ENCODE results near the gene FRMD8. TPM values are rescaled to one million over a fixed set of nuclear protein-coding genes. Genes with fewer than 3 reads are reported as not detected.

FRMD8 gene
- total and polyA plus RNA-seq, 9 of the 15 experiments (the other 6 are each of a cell fraction or from before 2014, with no cell fraction given): 4.5 to 54.5 (median 15.8) TPM

- TF ChIP-seq E2F6 (IDR thresholded peaks at IDR 0.05; ENCODE audit: borderline replicate concordance in 1 of 2, extremely low read depth in 1 of 2, insufficient read depth in 1 of 2, insufficient read length in 1 of 2, low read depth in 1 of 2, low read length in 1 of 2, poor library complexity in 1 of 2, severe bottlenecking in 1 of 2) (peak in 1 of 2 experiments; percentile 44), RNF219 (CRISPR knock-in tag; IDR thresholded peaks at IDR 0.05) (no peak), SMARCE1 (IDR thresholded peaks at IDR 0.05) (peak; percentile 97), SLC30A9 (CRISPR knock-in tag; IDR thresholded peaks at IDR 0.05) (no peak), HNRNPLL (IDR thresholded peaks at IDR 0.05; ENCODE audit: low read depth, low read length, poor library complexity, severe bottlenecking) (peak; percentile 75), NFE2L1 (tag; IDR thresholded peaks at IDR 0.05; ENCODE audit: borderline replicate concordance, low read depth) (no peak), ZNF436 (CRISPR knock-in tag; IDR thresholded peaks at IDR 0.05) (no peak), EP400 (IDR thresholded peaks at IDR 0.05) (peak; percentile 95), ZNF740 (CRISPR knock-in tag; IDR thresholded peaks at IDR 0.05) (peak; percentile 51; the same call in 1 of the 2 replicates), ZNF740 (tag; IDR thresholded peaks at IDR 0.05) (no peak), GATA2 (CRISPR knock-in tag; IDR thresholded peaks at IDR 0.05) (0 out of 2 replicates have a peak, but pooled peaks have one; percentile 22), SMAD3 (CRISPR knock-in tag; conservative IDR thresholded peaks at IDR 0.05) (peak; percentile 64; the same call in 1 of the 2 replicates), MTA2 (IDR thresholded peaks at IDR 0.05; ENCODE audit: low read depth) (no peak; the same call in 1 of the 2 replicates), JUND (IDR thresholded peaks at IDR 0.05; ENCODE audit: borderline replicate concordance, low read depth, low read length) (peak; percentile 100), JUND (tag; IDR thresholded peaks at IDR 0.05; ENCODE audit: borderline replicate concordance, low read depth, low read length) (peak; percentile 99; the same call in 2 of the 3 replicates), NFXL1 (CRISPR knock-in tag; IDR thresholded peaks at IDR 0.05) (no peak; the same call in 1 of the 2 replicates), CBFB (CRISPR knock-in tag; IDR thresholded peaks at IDR 0.05) (peak; percentile 93), BMI1 (IDR thresholded peaks at IDR 0.05; ENCODE audit: low read length) (no peak), SIN3B (IDR thresholded peaks at IDR 0.05; ENCODE audit: low read depth) (peak; percentile 34; the same call in 1 of the 2 replicates), MITF (IDR thresholded peaks at IDR 0.05) (peak; percentile 12; the same call in 1 of the 2 replicates), ZFP1 (CRISPR knock-in tag; IDR thresholded peaks at IDR 0.05) (no peak), ZNF717 (CRISPR knock-in tag; IDR thresholded peaks at IDR 0.05) (no peak), ZC3H11A (IDR thresholded peaks at IDR 0.05; ENCODE audit: low read depth, low read length) (no peak), GTF2F1 (IDR thresholded peaks at IDR 0.05; ENCODE audit: low read depth, low read length) (no peak)
These were observed 4.2 kb upstream of the FRMD8 start, which contains the start of gene SLC25A45 (continued) for GRCh38 chr11:65382033-65382803.

Measured in K562 (cell line).